Common myeloid progenitor, CD34-positive (primary cell): ENCODE measurements around the gene RARB.

ENCODE experiments used
- CTCF ChIA-PET: fragments of 350-600 bp; sonication (Branson Sonifier 250); formaldehyde crosslinking; loops from one replicate; lab custom pipeline; 2021; ENCODE audit warnings: antibody characterized with exemption; lab: Charles Lee
- POLR2A ChIA-PET: fragments of 350-600 bp; sonication (Branson Sonifier 250); formaldehyde crosslinking; loops from one replicate; lab custom pipeline; 2021; ENCODE audit warnings: antibody characterized with exemption; lab: Charles Lee
- DNase-seq, 3 donors: peaks; one replicate each; pipeline versions ENCODE4 v3.0.0 to v3.0.0-alpha.2; 2013
- H3K27ac ChIP-seq, 2 experiments: 1 replicate in 1 of 2; 2 replicates in 1 of 2; pipeline ENCODE4 v1.7.0; 2013; ENCODE audit warnings: inconsistent platforms in 2 of 2, low read length in 2 of 2, mild to moderate bottlenecking in 2 of 2, low read depth in 1 of 2, moderate library complexity in 1 of 2; ENCODE audit not compliant: severe bottlenecking in 2 of 2, insufficient read depth in 1 of 2, poor library complexity in 1 of 2
- H3K27me3 ChIP-seq, 5 experiments: replicated peaks in 2 of 5; 1 replicate in 3 of 5; 2 replicates in 2 of 5; pipeline versions ENCODE4 v1.6.1 to v1.7.0; 2013; ENCODE audit warnings: low read length in 4 of 5, mild to moderate bottlenecking in 2 of 5, moderate library complexity in 2 of 5, inconsistent platforms in 1 of 5; ENCODE audit not compliant: insufficient read depth in 5 of 5, control insufficient read depth in 4 of 5
- H3K36me3 ChIP-seq, 4 experiments: 1 replicate in 2 of 4; 2 replicates in 2 of 4; pipeline versions ENCODE4 v1.6.1 to v1.7.0; 2013; ENCODE audit warnings: low read length in 3 of 4, control low read depth in 1 of 4, mild to moderate bottlenecking in 1 of 4; ENCODE audit not compliant: control insufficient read depth in 4 of 4, insufficient read depth in 4 of 4
- H3K4me1 ChIP-seq, 4 experiments: 1 replicate in 3 of 4; 2 replicates in 1 of 4; pipeline versions ENCODE4 v1.6.1 to v1.7.1; 2013; ENCODE audit warnings: low read length in 3 of 4, mild to moderate bottlenecking in 3 of 4, control low read depth in 1 of 4, inconsistent platforms in 1 of 4, moderate library complexity in 1 of 4; ENCODE audit not compliant: control insufficient read depth in 4 of 4, insufficient read depth in 4 of 4; ENCODE audit errors: control extremely low read depth in 1 of 4
- H3K4me3 ChIP-seq, 7 experiments: 1 replicate in 4 of 7; 2 replicates in 3 of 7; pipeline versions ENCODE4 v1.5.1 to v1.7.0; 2013; ENCODE audit warnings: mild to moderate bottlenecking in 7 of 7, low read length in 6 of 7, moderate library complexity in 6 of 7, inconsistent platforms in 2 of 7, low read depth in 2 of 7, control low read depth in 1 of 7; ENCODE audit not compliant: insufficient read depth in 4 of 7, control insufficient read depth in 1 of 7; ENCODE audit errors: extremely low read depth in 1 of 7
- H3K9me3 ChIP-seq, 5 experiments: 1 replicate in 4 of 5; 2 replicates in 1 of 5; pipeline versions ENCODE4 v1.6.1 to v1.7.1; 2013; ENCODE audit warnings: low read length in 4 of 5, mild to moderate bottlenecking in 2 of 5, inconsistent platforms in 1 of 5, low read depth in 1 of 5, moderate library complexity in 1 of 5; ENCODE audit not compliant: control insufficient read depth in 4 of 5, insufficient read depth in 2 of 5; ENCODE audit errors: control extremely low read depth in 1 of 5
- WGBS: methylation state at CpG from one replicate; pipeline ENCODE4 v1.1.5; 2013; ENCODE audit not compliant: insufficient coverage; 5-methylcytosine and 5-hydroxymethylcytosine counted together

RARB gene

DNA sequence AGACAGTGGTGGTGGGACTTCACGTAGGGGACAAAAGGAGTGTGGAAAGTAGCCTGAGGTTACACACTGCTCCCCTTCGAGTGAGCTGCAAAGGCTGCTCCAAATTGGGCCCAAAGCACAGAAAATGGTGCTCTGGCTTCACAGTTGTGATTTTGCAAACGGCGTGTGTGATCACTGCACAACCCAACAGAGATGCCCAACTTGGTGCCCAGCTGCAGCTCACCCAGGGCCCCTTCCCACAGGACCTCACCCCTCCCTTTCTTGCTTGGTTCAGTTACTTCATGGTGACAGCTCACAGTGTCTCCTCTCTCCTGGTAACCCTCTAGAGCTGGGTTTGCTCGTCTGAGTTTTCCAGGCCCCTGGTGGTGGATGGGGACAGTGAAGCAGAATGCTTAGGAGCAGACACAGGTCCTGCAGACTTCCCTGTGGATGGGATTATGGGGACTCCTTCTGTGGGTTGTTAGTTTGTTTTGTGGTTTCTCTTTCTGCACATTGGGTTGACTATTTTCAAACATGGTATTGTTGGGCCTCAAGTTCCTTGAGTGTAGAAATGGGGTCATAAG lies 138.4 kb downstream of the RARB start:
- POLR2A ChIA-PET: no interaction called here
- WGBS: 95% methylated on average over 4 of the region's 5 CpGs
- CTCF ChIA-PET: no interaction called here

GRCh38 chr3:25567388-25567787 lies 139.3 kb downstream of the RARB start:
- no peaks in the 10 kb centered on the region for H3K36me3 ChIP-seq
- no peak overlapping the region for H3K4me3 ChIP-seq
- H3K27me3 ChIP-seq: no peaks in the 10 kb centered on the region
- DNase-seq: no peak
- POLR2A ChIA-PET: no interaction called here
- no peaks in the 10 kb centered on the region for H3K9me3 ChIP-seq
- no peaks in the 10 kb centered on the region for H3K4me1 ChIP-seq
- 89% methylated on average over 7 of the region's 10 CpGs for WGBS
- no peak overlapping the region for H3K27ac ChIP-seq
- CTCF ChIA-PET: no interaction called here

More for the DNA sequence above, 138.4 kb downstream of the RARB start:
- H3K36me3 ChIP-seq: no peaks in the 10 kb centered on the region
- no peak overlapping the region for H3K4me3 ChIP-seq
- DNase-seq: no peak
- no peak overlapping the region for H3K27ac ChIP-seq
- H3K9me3 ChIP-seq: no peaks in the 10 kb centered on the region
- no peaks in the 10 kb centered on the region for H3K4me1 ChIP-seq
- H3K27me3 ChIP-seq: no peaks in the 10 kb centered on the region

DNA sequence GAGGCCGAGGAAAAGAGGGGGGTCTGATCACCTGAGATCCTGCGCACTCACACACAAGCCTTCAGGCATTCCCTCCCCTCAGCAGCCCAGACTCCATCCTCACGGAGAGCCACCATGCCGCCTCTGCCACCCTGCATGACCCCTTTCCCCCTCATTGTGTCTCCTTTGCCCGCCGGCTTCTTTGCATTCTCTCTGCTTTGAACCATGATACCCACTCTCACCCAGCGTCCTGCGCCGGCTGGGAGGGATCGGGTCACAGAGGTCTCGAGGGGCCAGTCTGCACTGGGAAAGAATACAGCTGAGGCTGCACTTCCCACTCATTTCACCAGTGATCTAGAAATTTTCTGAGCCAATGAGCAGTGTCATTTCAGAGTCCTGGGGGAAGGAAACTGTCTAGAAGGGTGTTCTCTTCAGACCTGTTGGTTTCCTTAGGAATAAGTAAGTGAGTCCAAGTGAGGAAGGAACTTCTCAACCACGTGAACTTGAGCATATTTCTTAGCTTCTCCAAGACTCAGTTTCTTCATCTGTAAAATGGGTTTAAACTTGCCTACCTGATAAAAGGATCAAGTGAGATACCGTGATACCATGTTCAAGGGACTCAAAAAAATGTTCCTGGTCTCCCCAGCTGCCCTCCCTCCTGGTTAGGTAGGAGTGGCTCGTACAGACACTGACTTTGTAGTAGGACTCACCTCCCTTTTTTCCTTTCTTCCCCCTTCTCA lies 139.9 kb downstream of the RARB start:
- ChIA-PET CTCF (no interaction called here), POLR2A (no interaction called here)
- no peak overlapping the region for H3K4me3 ChIP-seq
- WGBS: 93% methylated on average over 8 of the region's 14 CpGs
- no peaks in the 10 kb centered on the region for H3K27me3 ChIP-seq
- no peak overlapping the region for H3K27ac ChIP-seq
- DNase-seq: no peak
- no peaks in the 10 kb centered on the region for H3K36me3 ChIP-seq
- H3K9me3 ChIP-seq: no peaks in the 10 kb centered on the region
- no peaks in the 10 kb centered on the region for H3K4me1 ChIP-seq

DNA sequence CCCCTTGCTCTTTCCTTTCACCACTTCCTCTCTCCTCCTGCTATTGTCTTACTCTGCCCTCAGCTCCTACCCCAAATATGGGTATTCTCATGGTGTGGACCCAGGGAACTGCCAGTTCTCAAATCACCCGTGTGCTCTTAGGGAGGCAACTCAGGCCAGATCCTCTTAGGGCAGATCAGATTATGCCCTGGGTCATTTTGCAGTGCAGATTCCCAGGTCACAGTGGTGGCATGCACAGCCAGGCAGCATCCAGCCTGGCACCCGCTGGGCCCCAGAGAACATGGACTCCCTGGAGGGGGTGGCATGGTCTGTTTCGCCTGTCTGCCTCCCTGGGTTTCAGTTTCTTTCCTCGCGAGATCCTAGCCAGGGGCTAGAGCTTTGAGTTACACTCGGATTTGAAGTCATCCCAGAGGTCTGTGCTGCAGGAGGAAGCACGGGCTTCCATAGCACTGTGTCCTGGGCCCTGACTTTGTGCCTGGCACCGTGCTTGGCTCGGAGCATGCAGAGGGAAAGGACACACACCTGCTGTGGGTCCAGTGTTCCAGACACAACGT lies 140.5 kb downstream of the RARB start:
- CTCF ChIA-PET: no interaction called here

GRCh38 chr3:25571285-25571684 lies 143.2 kb downstream of the RARB start:
- Histone ChIP-seq H3K4me3 (no peak overlapping the region), H3K27me3 (peaks cover 0 to 3% (median 0%) of the 10 kb centered on the region in 5 experiments), H3K36me3 (no peaks in the 10 kb centered on the region), H3K9me3 (no peaks in the 10 kb centered on the region), H3K27ac (no peak overlapping the region), H3K4me1 (no peaks in the 10 kb centered on the region)
- ChIA-PET POLR2A (interaction anchor here (0.5 kb wide), 1 partner anchor 89 kb away, joined by 5 read pairs; no protein-coding TSS in a partner anchor), CTCF (interaction anchor here (1.1 to 1.4 kb wide), 2 partner anchors 11 to 23 kb away, joined by 3 read pairs; no protein-coding TSS in a partner anchor)
- 100% methylated on average over 6 of the region's 6 CpGs for WGBS
- DNase-seq: no peak

More for the DNA sequence above, 140.5 kb downstream of the RARB start:
- POLR2A ChIA-PET: no interaction called here
- no peak for DNase-seq
- Histone ChIP-seq H3K4me1 (no peaks in the 10 kb centered on the region), H3K4me3 (no peak overlapping the region), H3K9me3 (no peaks in the 10 kb centered on the region), H3K36me3 (no peaks in the 10 kb centered on the region), H3K27ac (no peak overlapping the region), H3K27me3 (no peaks in the 10 kb centered on the region)
- WGBS: 99% methylated on average over 9 of the region's 10 CpGs

- CTCF ChIA-PET: interaction anchor here (1.4 kb wide), 1 partner anchor 9 kb away, joined by 4 read pairs; no protein-coding TSS in a partner anchor
- DNase-seq: no peak
- Histone ChIP-seq H3K4me3 (no peak overlapping the region), H3K36me3 (no peaks in the 10 kb centered on the region), H3K9me3 (no peaks in the 10 kb centered on the region), H3K27ac (no peak overlapping the region), H3K4me1 (no peaks in the 10 kb centered on the region), H3K27me3 (peaks cover 0 to 3% (median 0%) of the 10 kb centered on the region in 5 experiments)
- POLR2A ChIA-PET: no interaction called here
- WGBS: 100% methylated on average over 1 of the region's 3 CpGs
Observed at GRCh38 chr3:25572336-25572735, 144.3 kb downstream of the RARB start.

DNA sequence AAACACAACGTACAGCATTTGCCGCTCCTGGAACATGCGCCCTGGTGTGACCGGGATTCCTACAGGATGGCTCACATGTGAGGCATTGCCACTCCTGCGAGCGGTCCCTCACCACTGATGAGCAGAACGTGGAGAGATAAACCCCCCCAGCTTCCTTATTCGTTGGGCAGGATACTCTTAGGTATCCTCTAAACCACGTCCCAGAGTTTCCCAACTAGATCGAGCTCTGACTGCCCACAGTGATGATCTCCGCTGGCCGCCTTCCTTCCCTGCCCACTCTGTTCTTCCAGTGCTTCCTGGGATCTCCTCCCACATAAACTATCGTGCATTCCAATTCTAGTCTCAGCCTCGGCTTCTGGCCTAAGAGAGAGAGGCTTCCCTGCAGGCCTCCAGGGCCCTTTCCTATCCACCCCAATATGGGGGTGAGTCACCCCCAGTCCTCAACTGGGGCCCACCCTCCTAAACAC lies 144.9 kb downstream of the RARB start:
- Histone ChIP-seq H3K36me3 (no peaks in the 10 kb centered on the region), H3K9me3 (no peaks in the 10 kb centered on the region), H3K4me3 (no peak overlapping the region), H3K27me3 (peaks cover 0 to 3% (median 0%) of the 10 kb centered on the region in 5 experiments), H3K27ac (no peak overlapping the region), H3K4me1 (no peaks in the 10 kb centered on the region)
- 87% methylated on average over 14 of the region's 14 CpGs for WGBS
- DNase-seq: no peak
- CTCF ChIA-PET: interaction anchor here (1.4 kb wide), 1 partner anchor 8 kb away, joined by 4 read pairs; no protein-coding TSS in a partner anchor
- POLR2A ChIA-PET: no interaction called here
